ENCODE measurements around the gene CSTB.
A peak's percentile ranks its signal among the peaks of the same experiment; 100 is the strongest.

Gene CSTB

GRCh38 chr21:43789276-43790009, 13.3 kb upstream of the CSTB start, which contains the start of gene RRP1:
RRP1 (plus strand) TSS chr21:43789577; CDS start chr21:43789630, 53 bp downstream.
- peak; percentile 84 for DNase-seq

GRCh38 chr21:43786807-43787440, 10.8 kb upstream of the CSTB start:
- no peak for DNase-seq

GRCh38 chr21:43786300-43786806, 10.2 kb upstream of the CSTB start:
- peak; percentile 10 for DNase-seq

GRCh38 chr21:43785134-43785533, 9.0 kb upstream of the CSTB start:
- DNase-seq = no peak

- DNase-seq = no peak
Measured at GRCh38 chr21:43783098-43783700, 7.1 kb upstream of the CSTB start.

GRCh38 chr21:43782431-43783097, 6.5 kb upstream of the CSTB start:
- DNase-seq = no peak

GRCh38 chr21:43781846-43782245, 5.7 kb upstream of the CSTB start:
- no peak for DNase-seq

- DNase-seq = no peak
Measured at GRCh38 chr21:43779660-43780059, 3.6 kb upstream of the CSTB start.

- DNase-seq = no peak
Measured at GRCh38 chr21:43778469-43779335, 2.6 kb upstream of the CSTB start.

GRCh38 chr21:43777953-43778352, 1.8 kb upstream of the CSTB start:
- no peak for DNase-seq

GRCh38 chr21:43775190-43775589, 918 bp downstream of the CSTB start:
- no peak for DNase-seq

GRCh38 chr21:43774163-43774562, 1.9 kb downstream of the CSTB start:
- no peak for DNase-seq

- DNase-seq = no peak
Measured at GRCh38 chr21:43772425-43772821, 3.7 kb downstream of the CSTB start.

- no peak for DNase-seq
Measured at GRCh38 chr21:43771698-43772424, 4.2 kb downstream of the CSTB start.

- DNase-seq = no peak
Measured at GRCh38 chr21:43771199-43771675, 4.9 kb downstream of the CSTB start.

- no peak for DNase-seq
Measured at GRCh38 chr21:43770066-43770655, 5.9 kb downstream of the CSTB start.

GRCh38 chr21:43769325-43769958, 6.7 kb downstream of the CSTB start:
- DNase-seq = no peak

- DNase-seq = no peak
Measured at GRCh38 chr21:43768868-43769167, 7.3 kb downstream of the CSTB start.

- no peak for DNase-seq
Measured at GRCh38 chr21:43767984-43768867, 7.9 kb downstream of the CSTB start.

- no peak for DNase-seq
Measured at GRCh38 chr21:43767498-43767983, 8.6 kb downstream of the CSTB start.

Measured in DMS79 treated with DMSO at 0.1 percent for 48 hours (cell line).